ENCODE results near the gene SLC25A25.

The SLC25A25 gene

GRCh38 chr9:128149001-128149701 is 81.1 kb downstream of the SLC25A25 start, which contains the start of gene LCN2:
Gene LCN2, plus strand, starts transcription at chr9:128149453. Its CDS starts 73 bp downstream, at chr9:128149526.
- DNase-seq: no peak

DNA sequence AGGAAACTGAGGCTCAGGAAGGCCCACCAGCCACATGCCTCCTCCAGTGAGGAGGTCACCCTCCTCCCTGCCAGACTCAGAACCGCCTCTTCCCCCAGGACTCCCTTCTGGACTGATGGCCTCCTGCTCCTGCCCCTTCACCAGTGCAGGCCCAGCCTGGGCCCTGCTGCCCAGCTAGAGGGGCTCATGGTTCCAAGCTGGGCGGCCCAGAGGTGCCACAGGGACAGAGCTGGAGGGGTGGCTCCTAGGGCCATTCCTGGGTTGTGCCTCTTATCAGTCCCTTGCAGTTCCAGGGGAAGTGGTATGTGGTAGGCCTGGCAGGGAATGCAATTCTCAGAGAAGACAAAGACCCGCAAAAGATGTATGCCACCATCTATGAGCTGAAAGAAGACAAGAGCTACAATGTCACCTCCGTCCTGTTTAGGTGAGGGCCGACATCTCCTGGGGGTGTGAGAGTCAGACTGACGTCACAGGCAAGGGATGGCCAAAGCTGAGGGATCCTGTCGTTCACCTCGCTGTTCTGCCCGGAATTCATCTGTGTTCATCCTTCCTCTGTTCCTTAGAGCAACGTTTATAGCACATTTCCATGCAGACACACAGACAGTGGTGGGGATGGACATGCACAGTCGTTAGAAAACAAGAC is 82.0 kb downstream of the SLC25A25 start:
- no peak for DNase-seq

DNA sequence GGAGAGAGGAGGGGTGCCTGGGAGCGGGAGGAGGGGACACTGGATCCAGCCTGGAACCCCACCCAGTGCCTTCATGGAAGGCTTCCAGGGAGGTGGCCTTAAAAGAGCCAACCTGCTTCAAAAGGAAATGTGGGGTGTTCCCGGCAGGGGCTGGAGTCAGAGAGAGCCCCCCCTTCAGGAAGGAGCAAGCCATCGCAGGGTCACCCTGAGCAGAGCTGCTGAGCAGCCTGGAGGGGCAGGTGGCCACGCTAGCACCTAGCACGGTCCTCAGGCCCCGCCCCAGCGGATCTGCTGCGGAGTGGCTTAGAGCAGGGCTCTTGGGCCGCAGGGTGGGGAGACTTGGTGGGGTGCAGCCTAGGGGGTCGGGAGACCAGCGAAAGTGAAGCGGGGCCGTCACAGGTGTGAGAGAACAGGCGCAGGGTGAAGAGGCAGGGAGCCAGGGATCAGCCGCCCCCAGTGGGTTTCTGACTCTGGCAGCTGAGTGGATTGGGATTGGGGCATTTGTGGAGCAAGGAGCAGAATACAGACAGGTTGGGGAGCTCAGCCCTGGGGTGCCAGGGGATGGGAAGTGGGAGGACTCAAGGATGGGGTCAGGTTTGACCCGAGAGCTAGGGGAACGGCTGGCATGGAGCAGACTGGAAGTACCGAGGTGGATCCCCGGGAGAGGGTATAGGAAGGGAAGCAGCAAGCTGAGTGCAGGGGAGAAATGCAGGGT is 82.7 kb downstream of the SLC25A25 start:
- DNase-seq: no peak

- DNase-seq: no peak
Observed at GRCh38 chr9:128151309-128152132, 83.5 kb downstream of the SLC25A25 start.

DNA sequence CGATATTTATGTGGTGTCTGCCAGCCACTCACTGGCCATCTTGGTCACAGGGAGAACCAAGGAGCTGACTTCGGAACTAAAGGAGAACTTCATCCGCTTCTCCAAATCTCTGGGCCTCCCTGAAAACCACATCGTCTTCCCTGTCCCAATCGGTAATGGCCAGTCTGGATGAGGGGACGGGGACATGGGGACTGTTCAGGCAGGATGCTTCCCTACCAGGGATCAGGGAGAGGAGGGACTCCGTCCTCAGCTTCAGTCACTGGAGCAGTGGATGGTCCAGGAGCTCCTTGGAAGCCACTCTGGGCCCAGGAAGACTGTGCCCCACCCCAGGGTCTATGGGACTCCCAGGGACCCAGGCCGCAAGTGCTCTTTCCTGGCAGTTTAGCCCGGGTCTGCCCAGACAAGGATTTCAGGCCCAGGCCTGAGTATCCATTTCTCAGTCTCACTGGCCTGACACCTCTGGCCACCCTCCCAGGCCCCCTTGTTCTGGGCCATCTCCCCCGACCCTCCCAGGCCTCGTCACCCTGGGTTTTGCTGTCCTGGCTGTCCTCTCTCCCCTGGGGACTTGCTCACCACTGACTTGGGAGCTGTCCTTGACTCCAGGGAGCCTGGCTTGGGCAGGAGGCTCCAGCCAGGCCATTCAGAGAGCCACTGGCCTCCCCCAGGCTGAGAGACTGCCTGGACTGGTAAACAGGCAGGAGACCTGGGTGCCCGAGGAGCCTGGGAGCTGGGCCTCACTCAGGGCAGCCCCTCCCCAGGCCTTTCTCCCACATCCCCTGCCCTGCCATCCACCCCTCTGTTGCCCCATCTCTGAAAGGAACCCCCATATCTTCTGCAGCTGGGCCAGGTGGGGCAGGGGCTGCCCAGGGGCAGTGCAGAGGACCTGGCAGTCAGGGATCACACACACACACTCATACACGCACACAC is 84.4 kb downstream of the SLC25A25 start:
- no peak for DNase-seq

- no peak for DNase-seq
Observed at GRCh38 chr9:128153060-128153946, 85.3 kb downstream of the SLC25A25 start.

DNA sequence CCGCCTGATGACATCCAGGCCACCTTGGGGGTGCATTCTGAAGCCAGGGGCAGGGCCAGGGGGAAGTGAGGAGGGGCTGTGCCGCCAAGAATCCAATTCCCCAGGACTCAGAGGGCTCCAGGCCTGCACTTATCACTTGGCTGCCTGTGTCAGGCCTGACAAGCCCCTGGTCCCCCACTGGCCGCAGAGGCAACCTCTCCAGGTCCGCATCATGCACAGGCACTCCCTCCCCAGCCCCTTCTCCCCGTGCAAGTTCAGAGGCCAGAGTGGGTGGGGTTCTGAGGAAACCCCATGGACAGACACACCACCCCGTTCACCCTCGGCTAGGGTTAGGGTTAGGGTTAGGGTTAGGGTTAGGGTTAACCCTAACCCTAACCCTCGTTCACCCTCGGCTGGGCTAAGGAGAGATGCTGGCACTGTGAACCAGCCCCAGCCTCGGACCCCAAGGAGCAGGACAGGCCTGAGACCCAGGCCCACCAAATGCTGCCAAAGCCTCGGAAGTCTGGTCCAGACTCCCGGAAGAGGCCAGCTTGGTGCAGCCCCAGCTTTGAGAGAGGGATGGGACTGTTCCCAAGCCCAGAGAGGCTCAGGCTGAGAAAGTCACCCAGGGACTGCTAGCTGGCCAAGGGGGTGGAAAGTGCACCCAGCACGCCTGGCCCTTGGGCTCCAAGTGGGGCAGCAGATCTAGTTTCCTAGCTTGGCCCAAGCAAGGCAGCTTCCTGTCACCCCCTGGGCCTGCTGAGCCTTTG is 86.1 kb downstream of the SLC25A25 start:
- no peak for DNase-seq

GRCh38 chr9:128155736-128156500 is 87.9 kb downstream of the SLC25A25 start:
- no peak for DNase-seq

Data from DMS79 treated with DMSO at 0.1 percent for 48 hours (cell line).